Panc1 (cell line): ENCODE data around the gene SH3PXD2A.

Experiments used
- CTCF ChIP-seq: fragments of 450-650 bp; IDR thresholded peaks from 2 replicates; pipeline ENCODE4 v1.5.1; 2017; ENCODE audit warnings: mild to moderate bottlenecking
- POLR2AphosphoS5 ChIP-seq: IDR thresholded peaks from 2 replicates; pipeline ENCODE4 v1.6.1; 2012; ENCODE audit warnings: mild to moderate bottlenecking, low read depth, low read length, moderate library complexity
- REST ChIP-seq, 2 experiments: IDR thresholded peaks; 2 replicates each; pipeline ENCODE4 v1.6.1; 2011 to 2012; ENCODE audit warnings: low read depth in 2 of 2, control low read depth in 1 of 2, low read length in 1 of 2, mild to moderate bottlenecking in 1 of 2, moderate library complexity in 1 of 2; ENCODE audit not compliant: insufficient read depth in 1 of 2
- SIN3A ChIP-seq: IDR thresholded peaks from 2 replicates; pipeline ENCODE4 v1.6.1; 2012; ENCODE audit warnings: low read depth, mild to moderate bottlenecking, low read length, moderate library complexity, borderline replicate concordance; ENCODE audit not compliant: insufficient read depth
- TCF7L2 ChIP-seq: IDR thresholded peaks from 2 replicates; pipeline ENCODE4 v1.6.1; 2011; ENCODE audit warnings: mild to moderate bottlenecking, low read depth, low read length, inconsistent platforms

GRCh38 chr10:103646304-103646703 lies 209.1 kb downstream of the SH3PXD2A start:
- TF ChIP-seq POLR2AphosphoS5 (no peak), CTCF (no peak), REST (IDR thresholded peaks at IDR 0.05; ENCODE audit: insufficient read depth in 1 of 2, low read depth in 2 of 2, low read length in 1 of 2) (no peak), SIN3A (no peak), TCF7L2 (no peak)
